DMS79 treated with DMSO at 0.1 percent for 48 hours (cell line): ENCODE data around the gene RBP7.
"Not testable (repeated sequence)": the region's sequence is repeated elsewhere in the genome, so short reads cannot be mapped to it uniquely, and the experiment has no call there.

Experiments used
- DNase-seq: peaks from one replicate; lab custom pipeline; 2025; lab: John Stamatoyannopoulos, UW

RBP7 gene

GRCh38 chr1:9996624-9997582, at the start of gene RBP7:
TSS of gene RBP7 (plus strand) at chr1:9997228. CDS start at chr1:9997259, 31 bp downstream.
- DNase-seq: peak; percentile 10

- no peak for DNase-seq
Observed at GRCh38 chr1:9957726-9958125, 39.3 kb upstream of the RBP7 start.

GRCh38 chr1:9960011-9960410, 37.0 kb upstream of the RBP7 start:
- DNase-seq: no peak

- DNase-seq: peak; percentile 67
Observed at GRCh38 chr1:9960706-9961562, 36.1 kb upstream of the RBP7 start.

- DNase-seq: no peak
Observed at GRCh38 chr1:9984253-9984652, 12.8 kb upstream of the RBP7 start.

GRCh38 chr1:9985001-9985400, 12.0 kb upstream of the RBP7 start:
- DNase-seq: no peak

GRCh38 chr1:9989773-9990172, 7.3 kb upstream of the RBP7 start:
- no peak for DNase-seq

GRCh38 chr1:9990944-9991343, 6.1 kb upstream of the RBP7 start:
- no peak for DNase-seq

- DNase-seq: no peak
Observed at GRCh38 chr1:9992910-9993309, 4.1 kb upstream of the RBP7 start.

GRCh38 chr1:9993561-9994075, 3.4 kb upstream of the RBP7 start:
- DNase-seq: no peak

- no peak for DNase-seq
Observed at GRCh38 chr1:10001016-10001665, 4.1 kb downstream of the RBP7 start.

- DNase-seq: not testable (repeated sequence)
Observed at GRCh38 chr1:10005248-10005647, 8.2 kb downstream of the RBP7 start.

- no peak for DNase-seq
Observed at GRCh38 chr1:10007169-10007568, 10.1 kb downstream of the RBP7 start.

GRCh38 chr1:10014016-10014415, 17.0 kb downstream of the RBP7 start:
- no peak for DNase-seq

- DNase-seq: no peak
Observed at GRCh38 chr1:10019561-10019960, 22.5 kb downstream of the RBP7 start.

- DNase-seq: no peak
Observed at GRCh38 chr1:10020086-10020485, 23.1 kb downstream of the RBP7 start.

GRCh38 chr1:10020678-10021077, 23.6 kb downstream of the RBP7 start:
- DNase-seq: not testable (repeated sequence)

GRCh38 chr1:10021992-10022391, 25.0 kb downstream of the RBP7 start:
- DNase-seq: not testable (repeated sequence)

GRCh38 chr1:10022656-10023055, 25.6 kb downstream of the RBP7 start:
- DNase-seq: no peak

GRCh38 chr1:10025354-10025753, 28.3 kb downstream of the RBP7 start:
- DNase-seq: no peak

GRCh38 chr1:10027027-10027426, 30.0 kb downstream of the RBP7 start:
- no peak for DNase-seq

GRCh38 chr1:10028956-10029500, 32.0 kb downstream of the RBP7 start:
- not testable (repeated sequence) for DNase-seq
